HEK293 (cell line): ENCODE measurements around the gene CHERP.

ENCODE experiments used
- KLF16 ChIP-seq: fragments of 450-650 bp; formaldehyde crosslinking; IDR thresholded peaks from 2 replicates; pipeline ENCODE4 v1.5.1; 2017; ENCODE audit warnings: missing biosample characterization, missing genetic modification characterization
- MZF1 ChIP-seq: fragments of 450-650 bp; formaldehyde crosslinking; IDR thresholded peaks from 2 replicates; pipeline ENCODE4 v1.5.1; 2017; ENCODE audit warnings: missing biosample characterization, missing genetic modification characterization, borderline replicate concordance
- OSR2 ChIP-seq: fragments of 450-650 bp; formaldehyde crosslinking; IDR thresholded peaks from 2 replicates; pipeline ENCODE4 v1.5.1; 2016; ENCODE audit warnings: missing biosample characterization, missing genetic modification characterization
- PATZ1 ChIP-seq: fragments of 450-650 bp; formaldehyde crosslinking; IDR thresholded peaks from 2 replicates; pipeline ENCODE4 v1.5.1; 2016; ENCODE audit warnings: missing biosample characterization, missing genetic modification characterization
- SCRT1 ChIP-seq: fragments of 450-650 bp; formaldehyde crosslinking; IDR thresholded peaks from 2 replicates; pipeline ENCODE4 v1.5.1; 2016; ENCODE audit warnings: missing biosample characterization, missing genetic modification characterization, borderline replicate concordance
- YY2 ChIP-seq: fragments of 450-650 bp; formaldehyde crosslinking; IDR thresholded peaks from 2 replicates; pipeline ENCODE4 v1.5.1; 2016; ENCODE audit warnings: missing biosample characterization, missing genetic modification characterization
- ZBTB17 ChIP-seq: fragments of 450-650 bp; formaldehyde crosslinking; IDR thresholded peaks from 2 replicates; pipeline ENCODE4 v1.5.1; 2016; ENCODE audit warnings: missing biosample characterization, missing genetic modification characterization
- ZBTB49 ChIP-seq: fragments of 450-650 bp; formaldehyde crosslinking; IDR thresholded peaks from 2 replicates; pipeline ENCODE4 v1.5.1; 2016; ENCODE audit warnings: missing biosample characterization, missing genetic modification characterization, low read depth
- ZBTB6 ChIP-seq: fragments of 450-650 bp; formaldehyde crosslinking; IDR thresholded peaks from 2 replicates; pipeline ENCODE4 v1.5.1; 2017; ENCODE audit warnings: missing biosample characterization, missing genetic modification characterization
- ZFHX2 ChIP-seq: fragments of 450-650 bp; formaldehyde crosslinking; conservative IDR thresholded peaks from 2 replicates; pipeline ENCODE4 v1.5.1; 2016; ENCODE audit warnings: missing biosample characterization, missing genetic modification characterization
- ZFP37 ChIP-seq: fragments of 450-650 bp; formaldehyde crosslinking; IDR thresholded peaks from 2 replicates; pipeline ENCODE4 v1.5.1; 2016; ENCODE audit warnings: missing biosample characterization, missing genetic modification characterization
- ZFP41 ChIP-seq: fragments of 450-650 bp; formaldehyde crosslinking; IDR thresholded peaks from 2 replicates; pipeline ENCODE4 v1.5.1; 2016; ENCODE audit warnings: missing biosample characterization, missing genetic modification characterization, borderline replicate concordance
- ZNF175 ChIP-seq: fragments of 450-650 bp; formaldehyde crosslinking; IDR thresholded peaks from 2 replicates; pipeline ENCODE4 v1.5.1; 2016; ENCODE audit warnings: missing biosample characterization, missing genetic modification characterization
- ZNF211 ChIP-seq: fragments of 450-650 bp; formaldehyde crosslinking; IDR thresholded peaks from 2 replicates; pipeline ENCODE4 v1.5.1; 2016; ENCODE audit warnings: low read depth, missing biosample characterization, missing genetic modification characterization
- ZNF23 ChIP-seq: fragments of 450-650 bp; formaldehyde crosslinking; IDR thresholded peaks from 2 replicates; pipeline ENCODE4 v1.5.1; 2016; ENCODE audit warnings: missing biosample characterization, missing genetic modification characterization, borderline replicate concordance
- ZNF585B ChIP-seq: fragments of 450-650 bp; formaldehyde crosslinking; IDR thresholded peaks from 2 replicates; pipeline ENCODE4 v1.5.1; 2016; ENCODE audit warnings: missing biosample characterization, missing genetic modification characterization
- ZNF654 ChIP-seq: fragments of 450-650 bp; formaldehyde crosslinking; IDR thresholded peaks from 2 replicates; pipeline ENCODE4 v1.5.1; 2016; ENCODE audit warnings: low read depth, missing biosample characterization, missing genetic modification characterization
- ZNF76 ChIP-seq: fragments of 450-650 bp; formaldehyde crosslinking; IDR thresholded peaks from 2 replicates; pipeline ENCODE4; 2016; ENCODE audit warnings: low read depth, missing biosample characterization, missing genetic modification characterization, borderline replicate concordance
- TF ChIP-seq, protein P1 (sequence below): fragments of 450-650 bp; formaldehyde crosslinking; IDR thresholded peaks from 2 replicates; pipeline ENCODE4 v1.5.1; 2016; ENCODE audit warnings: missing biosample characterization, missing genetic modification characterization
- TF ChIP-seq, protein P2 (sequence below): fragments of 450-650 bp; formaldehyde crosslinking; IDR thresholded peaks from 2 replicates; pipeline ENCODE4 v1.5.1; 2016; ENCODE audit warnings: missing biosample characterization, missing genetic modification characterization
- TF ChIP-seq, protein P3 (sequence below): fragments of 450-650 bp; formaldehyde crosslinking; IDR thresholded peaks from 2 replicates; pipeline ENCODE4 v1.5.1; 2016; ENCODE audit warnings: missing biosample characterization, missing genetic modification characterization
- TF ChIP-seq, protein P4 (sequence below): fragments of 450-650 bp; formaldehyde crosslinking; IDR thresholded peaks from 2 replicates; pipeline ENCODE4 v1.5.1; 2017; ENCODE audit warnings: missing biosample characterization, missing genetic modification characterization
- TF ChIP-seq, protein P5 (sequence below): fragments of 450-650 bp; IDR thresholded peaks from 2 replicates; pipeline ENCODE4 v1.5.1; 2018; ENCODE audit warnings: missing biosample characterization, missing genetic modification characterization

Gene CHERP

DNA sequence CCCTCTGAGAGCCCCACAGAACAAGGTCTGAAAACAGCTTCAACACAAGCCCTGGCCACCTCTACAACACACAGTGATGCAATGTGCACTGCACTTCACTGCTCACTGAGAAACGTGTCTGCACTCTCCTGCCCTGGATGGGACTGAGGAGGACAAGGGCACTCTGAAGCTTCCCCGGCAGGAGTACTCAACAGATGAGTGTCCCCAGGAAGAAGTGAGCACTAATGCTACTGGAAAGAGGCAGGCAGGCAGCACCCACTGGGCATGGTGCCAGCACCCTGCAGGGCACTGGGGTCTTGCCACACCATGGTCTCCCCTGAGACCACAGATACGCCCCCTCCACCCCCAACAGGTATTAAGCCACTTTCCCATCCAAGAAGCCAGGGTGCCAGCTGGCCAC, 47.7 kb upstream of the CHERP start (continued):
- TF ChIP-seq ZBTB6 (tag by site-specific recombination), result no peak
- TF ChIP-seq, protein P1, sequence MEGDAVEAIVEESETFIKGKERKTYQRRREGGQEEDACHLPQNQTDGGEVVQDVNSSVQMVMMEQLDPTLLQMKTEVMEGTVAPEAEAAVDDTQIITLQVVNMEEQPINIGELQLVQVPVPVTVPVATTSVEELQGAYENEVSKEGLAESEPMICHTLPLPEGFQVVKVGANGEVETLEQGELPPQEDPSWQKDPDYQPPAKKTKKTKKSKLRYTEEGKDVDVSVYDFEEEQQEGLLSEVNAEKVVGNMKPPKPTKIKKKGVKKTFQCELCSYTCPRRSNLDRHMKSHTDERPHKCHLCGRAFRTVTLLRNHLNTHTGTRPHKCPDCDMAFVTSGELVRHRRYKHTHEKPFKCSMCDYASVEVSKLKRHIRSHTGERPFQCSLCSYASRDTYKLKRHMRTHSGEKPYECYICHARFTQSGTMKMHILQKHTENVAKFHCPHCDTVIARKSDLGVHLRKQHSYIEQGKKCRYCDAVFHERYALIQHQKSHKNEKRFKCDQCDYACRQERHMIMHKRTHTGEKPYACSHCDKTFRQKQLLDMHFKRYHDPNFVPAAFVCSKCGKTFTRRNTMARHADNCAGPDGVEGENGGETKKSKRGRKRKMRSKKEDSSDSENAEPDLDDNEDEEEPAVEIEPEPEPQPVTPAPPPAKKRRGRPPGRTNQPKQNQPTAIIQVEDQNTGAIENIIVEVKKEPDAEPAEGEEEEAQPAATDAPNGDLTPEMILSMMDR (tag by site-specific recombination), result no peak
- peak; percentile 93 for TF ChIP-seq ZFP37 (tag by site-specific recombination)
- no peak for TF ChIP-seq ZNF175
- no peak for TF ChIP-seq ZNF654 (tag by site-specific recombination)
- peak; percentile 49 for TF ChIP-seq ZFHX2
- TF ChIP-seq ZNF76, result no peak
- no peak for TF ChIP-seq KLF16 (tag by site-specific recombination)
- TF ChIP-seq ZFP41 (tag by site-specific recombination), result no peak
- TF ChIP-seq PATZ1 (tag by site-specific recombination), result peak; percentile 42; the same call in 1 of the 2 replicates
- TF ChIP-seq ZNF211, result no peak
- TF ChIP-seq SCRT1 (tag by site-specific recombination), result 0 out of 2 replicates have a peak, but pooled peaks have one; percentile 33
- TF ChIP-seq, protein P2, sequence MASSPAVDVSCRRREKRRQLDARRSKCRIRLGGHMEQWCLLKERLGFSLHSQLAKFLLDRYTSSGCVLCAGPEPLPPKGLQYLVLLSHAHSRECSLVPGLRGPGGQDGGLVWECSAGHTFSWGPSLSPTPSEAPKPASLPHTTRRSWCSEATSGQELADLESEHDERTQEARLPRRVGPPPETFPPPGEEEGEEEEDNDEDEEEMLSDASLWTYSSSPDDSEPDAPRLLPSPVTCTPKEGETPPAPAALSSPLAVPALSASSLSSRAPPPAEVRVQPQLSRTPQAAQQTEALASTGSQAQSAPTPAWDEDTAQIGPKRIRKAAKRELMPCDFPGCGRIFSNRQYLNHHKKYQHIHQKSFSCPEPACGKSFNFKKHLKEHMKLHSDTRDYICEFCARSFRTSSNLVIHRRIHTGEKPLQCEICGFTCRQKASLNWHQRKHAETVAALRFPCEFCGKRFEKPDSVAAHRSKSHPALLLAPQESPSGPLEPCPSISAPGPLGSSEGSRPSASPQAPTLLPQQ (tag by site-specific recombination), result no peak
- no peak for TF ChIP-seq MZF1 (tag by site-specific recombination)
- TF ChIP-seq ZNF585B (tag by site-specific recombination), result no peak
- TF ChIP-seq, protein P3, sequence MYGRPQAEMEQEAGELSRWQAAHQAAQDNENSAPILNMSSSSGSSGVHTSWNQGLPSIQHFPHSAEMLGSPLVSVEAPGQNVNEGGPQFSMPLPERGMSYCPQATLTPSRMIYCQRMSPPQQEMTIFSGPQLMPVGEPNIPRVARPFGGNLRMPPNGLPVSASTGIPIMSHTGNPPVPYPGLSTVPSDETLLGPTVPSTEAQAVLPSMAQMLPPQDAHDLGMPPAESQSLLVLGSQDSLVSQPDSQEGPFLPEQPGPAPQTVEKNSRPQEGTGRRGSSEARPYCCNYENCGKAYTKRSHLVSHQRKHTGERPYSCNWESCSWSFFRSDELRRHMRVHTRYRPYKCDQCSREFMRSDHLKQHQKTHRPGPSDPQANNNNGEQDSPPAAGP (tag by site-specific recombination), result no peak
- TF ChIP-seq, protein P4, sequence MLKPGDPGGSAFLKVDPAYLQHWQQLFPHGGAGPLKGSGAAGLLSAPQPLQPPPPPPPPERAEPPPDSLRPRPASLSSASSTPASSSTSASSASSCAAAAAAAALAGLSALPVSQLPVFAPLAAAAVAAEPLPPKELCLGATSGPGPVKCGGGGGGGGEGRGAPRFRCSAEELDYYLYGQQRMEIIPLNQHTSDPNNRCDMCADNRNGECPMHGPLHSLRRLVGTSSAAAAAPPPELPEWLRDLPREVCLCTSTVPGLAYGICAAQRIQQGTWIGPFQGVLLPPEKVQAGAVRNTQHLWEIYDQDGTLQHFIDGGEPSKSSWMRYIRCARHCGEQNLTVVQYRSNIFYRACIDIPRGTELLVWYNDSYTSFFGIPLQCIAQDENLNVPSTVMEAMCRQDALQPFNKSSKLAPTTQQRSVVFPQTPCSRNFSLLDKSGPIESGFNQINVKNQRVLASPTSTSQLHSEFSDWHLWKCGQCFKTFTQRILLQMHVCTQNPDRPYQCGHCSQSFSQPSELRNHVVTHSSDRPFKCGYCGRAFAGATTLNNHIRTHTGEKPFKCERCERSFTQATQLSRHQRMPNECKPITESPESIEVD (tag by site-specific recombination), result no peak
- peak; percentile 67; the same call in 1 of the 2 replicates for TF ChIP-seq OSR2 (tag by site-specific recombination)
- TF ChIP-seq, protein P5, sequence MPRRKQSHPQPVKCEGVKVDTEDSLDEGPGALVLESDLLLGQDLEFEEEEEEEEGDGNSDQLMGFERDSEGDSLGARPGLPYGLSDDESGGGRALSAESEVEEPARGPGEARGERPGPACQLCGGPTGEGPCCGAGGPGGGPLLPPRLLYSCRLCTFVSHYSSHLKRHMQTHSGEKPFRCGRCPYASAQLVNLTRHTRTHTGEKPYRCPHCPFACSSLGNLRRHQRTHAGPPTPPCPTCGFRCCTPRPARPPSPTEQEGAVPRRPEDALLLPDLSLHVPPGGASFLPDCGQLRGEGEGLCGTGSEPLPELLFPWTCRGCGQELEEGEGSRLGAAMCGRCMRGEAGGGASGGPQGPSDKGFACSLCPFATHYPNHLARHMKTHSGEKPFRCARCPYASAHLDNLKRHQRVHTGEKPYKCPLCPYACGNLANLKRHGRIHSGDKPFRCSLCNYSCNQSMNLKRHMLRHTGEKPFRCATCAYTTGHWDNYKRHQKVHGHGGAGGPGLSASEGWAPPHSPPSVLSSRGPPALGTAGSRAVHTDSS (tag by site-specific recombination), result no peak
- no peak for TF ChIP-seq ZNF23
- no peak for TF ChIP-seq ZBTB17
- TF ChIP-seq YY2 (tag by site-specific recombination), result no peak
- no peak for TF ChIP-seq ZBTB49 (tag by site-specific recombination)
